NCI-H460 (cell line): Measurements from ENCODE around the gene ZC3H12C. TPM values are rescaled to one million over a fixed set of nuclear protein-coding genes. Genes with fewer than 3 reads are reported as not detected.
"Not testable (repeated sequence)": the region's sequence is repeated elsewhere in the genome, so short reads cannot be mapped to it uniquely, and the experiment has no call there.

Experiments
- DNase-seq: peaks from one replicate; pipeline ENCODE4 v3.0.0-alpha.2; 2016; ENCODE audit warnings: low read depth; ENCODE audit errors: extremely low read depth
- total RNA-seq: library from RNA; depleted of rRNA; stranded (reverse); fragments of >200 nt; shearing (Covaris generic); gene quantifications from 2 replicates; pipeline ENCODE4 v1.2.3, GENCODE V29; 2014

The ZC3H12C gene
- total RNA-seq, 1 experiment from 2014 or later, result 8.5 TPM

GRCh38 chr11:110176366-110177085 is 83.3 kb downstream of the ZC3H12C start:
- no peak for DNase-seq

- DNase-seq, result no peak
Observed at GRCh38 chr11:110177086-110177456, 83.9 kb downstream of the ZC3H12C start.

GRCh38 chr11:110179064-110179463 is 85.9 kb downstream of the ZC3H12C start:
- DNase-seq, result no peak

- no peak for DNase-seq
Observed at GRCh38 chr11:110182886-110183285, 89.7 kb downstream of the ZC3H12C start.

GRCh38 chr11:110184456-110184855 is 91.3 kb downstream of the ZC3H12C start:
- no peak for DNase-seq

GRCh38 chr11:110185121-110185591 is 92.0 kb downstream of the ZC3H12C start:
- DNase-seq, result no peak

GRCh38 chr11:110185599-110185998 is 92.4 kb downstream of the ZC3H12C start:
- no peak for DNase-seq

- DNase-seq, result no peak
Observed at GRCh38 chr11:110186456-110186855, 93.3 kb downstream of the ZC3H12C start.

GRCh38 chr11:110186867-110187266 is 93.7 kb downstream of the ZC3H12C start:
- no peak for DNase-seq

- DNase-seq, result no peak
Observed at GRCh38 chr11:110187731-110188130, 94.5 kb downstream of the ZC3H12C start.

GRCh38 chr11:110190885-110191284 is 97.7 kb downstream of the ZC3H12C start:
- no peak for DNase-seq

- not testable (repeated sequence) for DNase-seq
Observed at GRCh38 chr11:110192604-110193282, 99.6 kb downstream of the ZC3H12C start.

GRCh38 chr11:110194211-110194766 is 101.1 kb downstream of the ZC3H12C start:
- DNase-seq, result not testable (repeated sequence)

GRCh38 chr11:110196241-110196754 is 103.1 kb downstream of the ZC3H12C start:
- peak; percentile 40 for DNase-seq

- no peak for DNase-seq
Observed at GRCh38 chr11:110196884-110197420, 103.8 kb downstream of the ZC3H12C start.

GRCh38 chr11:110198031-110198729 is 105.0 kb downstream of the ZC3H12C start:
- DNase-seq, result no peak

- DNase-seq, result no peak
Observed at GRCh38 chr11:110199184-110199981, 106.2 kb downstream of the ZC3H12C start.

GRCh38 chr11:110200241-110200640 is 107.0 kb downstream of the ZC3H12C start:
- DNase-seq, result no peak

- DNase-seq, result no peak
Observed at GRCh38 chr11:110200836-110201235, 107.6 kb downstream of the ZC3H12C start.

GRCh38 chr11:110207123-110207522 is 113.9 kb downstream of the ZC3H12C start:
- DNase-seq, result no peak
